IPS-20b (cell line): ENCODE results near the gene CD300C.

Experiments used
- H3K27ac ChIP-seq: one replicate; pipeline ENCODE4 v1.5.1; 2013; ENCODE audit warnings: low read length
- H3K27me3 ChIP-seq: 2 replicates; pipeline ENCODE4 v1.6.1; 2013; ENCODE audit warnings: mild to moderate bottlenecking, low read length, inconsistent platforms; ENCODE audit not compliant: insufficient read depth
- H3K36me3 ChIP-seq: 2 replicates; pipeline ENCODE4 v1.6.1; 2013; ENCODE audit warnings: low read depth, mild to moderate bottlenecking, inconsistent platforms, low read length, moderate library complexity; ENCODE audit not compliant: insufficient read depth
- H3K4me1 ChIP-seq: 2 replicates; pipeline ENCODE4 v1.6.1; 2013; ENCODE audit warnings: mild to moderate bottlenecking, control low read depth, inconsistent platforms, low read length, moderate library complexity; ENCODE audit not compliant: insufficient read depth
- H3K4me3 ChIP-seq: 2 replicates; pipeline ENCODE4 v1.5.1; 2013; ENCODE audit warnings: mild to moderate bottlenecking, low read length, inconsistent platforms
- H3K9ac ChIP-seq: 2 replicates; pipeline ENCODE4 v1.6.1; 2013; ENCODE audit warnings: low read depth, mild to moderate bottlenecking, inconsistent platforms, low read length, moderate library complexity
- H3K9me3 ChIP-seq: 2 replicates; pipeline ENCODE4 v1.6.1; 2013; ENCODE audit warnings: mild to moderate bottlenecking, low read depth, low read length, inconsistent platforms; ENCODE audit not compliant: insufficient read depth

CD300C gene

GRCh38 chr17:74555427-74555940 is 9.6 kb upstream of the CD300C start:
- peaks cover 12% of the 10 kb centered on the region for H3K27me3 ChIP-seq
- no peaks in the 10 kb centered on the region for H3K9me3 ChIP-seq
- no peak overlapping the region for H3K9ac ChIP-seq
- H3K4me3 ChIP-seq: no peak overlapping the region
- H3K4me1 ChIP-seq: peaks cover 5% of the 10 kb centered on the region; the same call in 1 of the 2 replicates
- no peaks in the 10 kb centered on the region for H3K36me3 ChIP-seq
- no peak overlapping the region for H3K27ac ChIP-seq

GRCh38 chr17:74554909-74555308 is 9.0 kb upstream of the CD300C start:
- Histone ChIP-seq H3K4me1 (peaks cover 5% of the 10 kb centered on the region; the same call in 1 of the 2 replicates), H3K27me3 (peaks cover 10% of the 10 kb centered on the region), H3K36me3 (no peaks in the 10 kb centered on the region), H3K9me3 (no peaks in the 10 kb centered on the region), H3K9ac (no peak overlapping the region), H3K27ac (no peak overlapping the region), H3K4me3 (no peak overlapping the region)

- Histone ChIP-seq H3K27me3 (no peaks in the 10 kb centered on the region; the same call in 1 of the 2 replicates), H3K36me3 (no peaks in the 10 kb centered on the region), H3K4me1 (no peaks in the 10 kb centered on the region), H3K9me3 (no peaks in the 10 kb centered on the region), H3K9ac (no peak overlapping the region), H3K4me3 (no peak overlapping the region), H3K27ac (no peak overlapping the region)
Measured at GRCh38 chr17:74552037-74552436, 6.1 kb upstream of the CD300C start.

- Histone ChIP-seq H3K27me3 (no peaks in the 10 kb centered on the region; the same call in 1 of the 2 replicates), H3K4me1 (no peaks in the 10 kb centered on the region), H3K9ac (no peak overlapping the region), H3K4me3 (no peak overlapping the region), H3K27ac (no peak overlapping the region), H3K9me3 (no peaks in the 10 kb centered on the region), H3K36me3 (no peaks in the 10 kb centered on the region)
Measured at GRCh38 chr17:74550602-74551001, 4.7 kb upstream of the CD300C start.

GRCh38 chr17:74549343-74549742 is 3.4 kb upstream of the CD300C start:
- Histone ChIP-seq H3K4me1 (no peaks in the 10 kb centered on the region), H3K27ac (no peak overlapping the region), H3K36me3 (no peaks in the 10 kb centered on the region), H3K9me3 (no peaks in the 10 kb centered on the region), H3K4me3 (no peak overlapping the region), H3K27me3 (no peaks in the 10 kb centered on the region; the same call in 1 of the 2 replicates), H3K9ac (no peak overlapping the region)

GRCh38 chr17:74547736-74548135 is 1.8 kb upstream of the CD300C start:
- H3K4me1 ChIP-seq: no peaks in the 10 kb centered on the region
- no peaks in the 10 kb centered on the region for H3K36me3 ChIP-seq
- no peak overlapping the region for H3K9ac ChIP-seq
- no peak overlapping the region for H3K27ac ChIP-seq
- H3K9me3 ChIP-seq: no peaks in the 10 kb centered on the region
- H3K27me3 ChIP-seq: no peaks in the 10 kb centered on the region; the same call in 1 of the 2 replicates
- H3K4me3 ChIP-seq: no peak overlapping the region

GRCh38 chr17:74547264-74547663 is 1.3 kb upstream of the CD300C start:
- Histone ChIP-seq H3K9ac (no peak overlapping the region), H3K9me3 (no peaks in the 10 kb centered on the region), H3K27ac (no peak overlapping the region), H3K4me3 (no peak overlapping the region), H3K36me3 (no peaks in the 10 kb centered on the region), H3K27me3 (no peaks in the 10 kb centered on the region; the same call in 1 of the 2 replicates), H3K4me1 (no peaks in the 10 kb centered on the region)

GRCh38 chr17:74546586-74546985 is 671 bp upstream of the CD300C start:
- H3K9me3 ChIP-seq: no peaks in the 10 kb centered on the region
- H3K4me1 ChIP-seq: no peaks in the 10 kb centered on the region
- H3K27ac ChIP-seq: no peak overlapping the region
- H3K9ac ChIP-seq: no peak overlapping the region
- H3K27me3 ChIP-seq: no peaks in the 10 kb centered on the region; the same call in 1 of the 2 replicates
- H3K4me3 ChIP-seq: no peak overlapping the region
- H3K36me3 ChIP-seq: no peaks in the 10 kb centered on the region

- H3K4me3 ChIP-seq: no peak overlapping the region
- H3K27me3 ChIP-seq: no peaks in the 10 kb centered on the region; the same call in 1 of the 2 replicates
- no peak overlapping the region for H3K27ac ChIP-seq
- H3K4me1 ChIP-seq: no peaks in the 10 kb centered on the region
- H3K36me3 ChIP-seq: no peaks in the 10 kb centered on the region
- H3K9ac ChIP-seq: no peak overlapping the region
- no peaks in the 10 kb centered on the region for H3K9me3 ChIP-seq
Measured at GRCh38 chr17:74544991-74545842, 698 bp downstream of the CD300C start.

GRCh38 chr17:74543891-74544760 is 1.8 kb downstream of the CD300C start:
- no peak overlapping the region for H3K9ac ChIP-seq
- no peaks in the 10 kb centered on the region; the same call in 1 of the 2 replicates for H3K27me3 ChIP-seq
- H3K9me3 ChIP-seq: no peaks in the 10 kb centered on the region
- no peak overlapping the region for H3K4me3 ChIP-seq
- H3K36me3 ChIP-seq: no peaks in the 10 kb centered on the region
- no peak overlapping the region for H3K27ac ChIP-seq
- H3K4me1 ChIP-seq: no peaks in the 10 kb centered on the region

GRCh38 chr17:74543406-74543805 is 2.5 kb downstream of the CD300C start:
- H3K27ac ChIP-seq: no peak overlapping the region
- H3K9me3 ChIP-seq: no peaks in the 10 kb centered on the region
- no peak overlapping the region for H3K4me3 ChIP-seq
- H3K9ac ChIP-seq: no peak overlapping the region
- H3K27me3 ChIP-seq: no peaks in the 10 kb centered on the region; the same call in 1 of the 2 replicates
- no peaks in the 10 kb centered on the region for H3K36me3 ChIP-seq
- H3K4me1 ChIP-seq: no peaks in the 10 kb centered on the region
